ENCODE data around the gene FBL. TPM values are rescaled to one million over a fixed set of nuclear protein-coding genes. Genes with fewer than 3 reads are reported as not detected.

The FBL gene
- total and polyA plus RNA-seq, 2 donors (not counting 1 experiment from before 2014, with no cell fraction given), result 253 to 376 TPM

DNA sequence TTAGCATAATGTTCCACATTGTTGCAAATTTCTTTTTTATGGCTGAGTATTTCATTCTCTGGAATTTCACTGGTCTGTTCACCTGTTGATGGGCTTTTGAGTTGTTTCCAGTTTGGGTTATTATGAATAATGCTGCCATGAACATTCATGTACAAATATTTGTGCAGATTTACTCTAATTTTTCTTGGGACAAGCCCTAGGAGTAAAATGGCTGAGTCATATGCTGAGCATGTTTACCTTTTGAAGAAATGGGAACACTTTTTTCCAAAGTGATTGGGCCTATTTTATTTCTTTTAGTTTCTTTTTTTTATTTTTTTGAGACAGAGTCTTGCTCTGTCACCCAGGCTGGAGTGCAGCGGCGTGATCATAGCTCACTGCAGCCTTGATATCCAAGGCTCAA, 4.7 kb upstream of the FBL start:
- Mint-ChIP-seq H3K27ac (no peak overlapping the region), H3K4me3 (no peak overlapping the region), H3K27me3 (peaks cover 19% of the 10 kb centered on the region), H3K9me3 (ENCODE audit: insufficient read depth) (no peaks in the 10 kb centered on the region), H3K4me1 (peaks cover 13% of the 10 kb centered on the region)
- intact Hi-C loops (cut with micrococcal nuclease), result no loop called here
- TF ChIP-seq, protein P1, sequence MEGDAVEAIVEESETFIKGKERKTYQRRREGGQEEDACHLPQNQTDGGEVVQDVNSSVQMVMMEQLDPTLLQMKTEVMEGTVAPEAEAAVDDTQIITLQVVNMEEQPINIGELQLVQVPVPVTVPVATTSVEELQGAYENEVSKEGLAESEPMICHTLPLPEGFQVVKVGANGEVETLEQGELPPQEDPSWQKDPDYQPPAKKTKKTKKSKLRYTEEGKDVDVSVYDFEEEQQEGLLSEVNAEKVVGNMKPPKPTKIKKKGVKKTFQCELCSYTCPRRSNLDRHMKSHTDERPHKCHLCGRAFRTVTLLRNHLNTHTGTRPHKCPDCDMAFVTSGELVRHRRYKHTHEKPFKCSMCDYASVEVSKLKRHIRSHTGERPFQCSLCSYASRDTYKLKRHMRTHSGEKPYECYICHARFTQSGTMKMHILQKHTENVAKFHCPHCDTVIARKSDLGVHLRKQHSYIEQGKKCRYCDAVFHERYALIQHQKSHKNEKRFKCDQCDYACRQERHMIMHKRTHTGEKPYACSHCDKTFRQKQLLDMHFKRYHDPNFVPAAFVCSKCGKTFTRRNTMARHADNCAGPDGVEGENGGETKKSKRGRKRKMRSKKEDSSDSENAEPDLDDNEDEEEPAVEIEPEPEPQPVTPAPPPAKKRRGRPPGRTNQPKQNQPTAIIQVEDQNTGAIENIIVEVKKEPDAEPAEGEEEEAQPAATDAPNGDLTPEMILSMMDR (IDR thresholded peaks at IDR 0.05), result no peak
- no peak for TF ChIP-seq EZH2 (IDR thresholded peaks at IDR 0.05; ENCODE audit: borderline replicate concordance, insufficient read depth, low read depth, low read length, poor library complexity, severe bottlenecking)
- H3K79me2 ChIP-seq (ENCODE audit: control insufficient read depth, insufficient read depth, low read length), result peaks cover 3% of the 10 kb centered on the region
- H2AFZ ChIP-seq (ENCODE audit: insufficient read depth, low read depth, low read length, poor library complexity, severe bottlenecking), result no peak overlapping the region
- H3K4me1 ChIP-seq (ENCODE audit: control insufficient read depth in 2 of 2, insufficient read depth in 2 of 2, low read length in 2 of 2), result peaks cover 4 to 8% of the 10 kb centered on the region in 2 donors
- DNase-seq (no peak), ATAC-seq (ENCODE audit: low read depth) (no peak)
- H3K27ac ChIP-seq (ENCODE audit: low read length in 2 of 2), result no peak overlapping the region
- H3K36me3 ChIP-seq (replicated peaks in 1 of 2; ENCODE audit: control extremely low read depth in 1 of 2, control insufficient read depth in 1 of 2, extremely low read depth in 1 of 2, insufficient read depth in 2 of 2, low read length in 1 of 2), result no peaks in the 10 kb centered on the region
- no peak overlapping the region for H3K4me3 ChIP-seq (ENCODE audit: control extremely low read depth in 1 of 5, extremely low read depth in 1 of 5, insufficient read depth in 1 of 5, low read depth in 2 of 5, low read length in 4 of 5)
- CTCF ChIA-PET, result no interaction called here
- H4K20me1 ChIP-seq (ENCODE audit: control insufficient read depth, insufficient read depth, low read length, poor library complexity, severe bottlenecking), result no peaks in the 10 kb centered on the region
- H3K9ac ChIP-seq (ENCODE audit: low read length), result no peak overlapping the region
- peaks cover 0 to 8% (median 0%) of the 10 kb centered on the region in 4 experiments for H3K27me3 ChIP-seq (replicated peaks in 1 of 4; ENCODE audit: control extremely low read depth in 1 of 4, control insufficient read depth in 3 of 4, insufficient read depth in 4 of 4, low read length in 3 of 4)
- WGBS (ENCODE audit: insufficient coverage), result 56% methylated on average over 2 of the region's 2 CpGs
- no peaks in the 10 kb centered on the region for H3K9me3 ChIP-seq (ENCODE audit: control extremely low read depth in 1 of 3, control insufficient read depth in 2 of 3, insufficient read depth in 1 of 3, low read length in 2 of 3)
- no peak overlapping the region for H3K4me2 ChIP-seq (replicated peaks; ENCODE audit: low read depth, low read length, poor library complexity, severe bottlenecking)
- POLR2A ChIA-PET, result no interaction called here

DNA sequence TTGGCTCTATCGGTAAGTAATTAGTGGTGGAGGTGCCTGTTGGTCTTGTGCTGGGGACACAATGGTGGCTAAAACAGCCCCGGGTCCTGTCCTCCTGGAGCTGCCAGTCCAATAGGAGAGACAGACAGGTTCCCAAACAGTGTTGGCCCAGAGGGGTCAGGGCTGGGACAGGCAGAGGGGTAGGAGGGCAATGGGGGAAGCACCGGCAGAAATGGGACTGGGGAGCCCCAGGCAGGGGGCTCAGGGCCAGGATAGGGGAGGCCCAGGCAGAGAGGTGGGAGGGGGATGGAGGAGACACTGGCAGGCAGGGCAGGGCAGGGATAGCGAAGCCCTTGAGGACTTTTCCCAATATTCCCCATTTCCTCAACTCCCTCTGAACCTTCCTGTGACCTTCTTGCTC, 2.2 kb upstream of the FBL start:
- intact Hi-C loops (cut with micrococcal nuclease), result no loop called here
- POLR2A ChIA-PET, result no interaction called here
- no peak overlapping the region for H3K4me3 Mint-ChIP-seq

More for the DNA sequence above, 2.2 kb upstream of the FBL start:
- H2AFZ ChIP-seq (ENCODE audit: insufficient read depth, low read depth, low read length, poor library complexity, severe bottlenecking), result no peak overlapping the region
- no peaks in the 10 kb centered on the region for H3K9me3 ChIP-seq (ENCODE audit: control extremely low read depth in 1 of 3, control insufficient read depth in 2 of 3, insufficient read depth in 1 of 3, low read length in 2 of 3)
- H3K4me1 ChIP-seq (ENCODE audit: control insufficient read depth in 2 of 2, insufficient read depth in 2 of 2, low read length in 2 of 2), result peaks cover 19 to 28% of the 10 kb centered on the region in 2 donors
- CTCF ChIA-PET, result interaction anchor here (6.2 kb wide), 1 partner anchor 122 kb away, joined by 43 read pairs; the partner anchor contains the start of gene PSMC4
- TF ChIP-seq, protein P1 (IDR thresholded peaks at IDR 0.05), result no peak
- TF ChIP-seq EZH2 (IDR thresholded peaks at IDR 0.05; ENCODE audit: borderline replicate concordance, insufficient read depth, low read depth, low read length, poor library complexity, severe bottlenecking), result no peak
- Mint-ChIP-seq H3K4me1 (peaks cover 35% of the 10 kb centered on the region), H3K27me3 (peaks cover 9% of the 10 kb centered on the region), H3K27ac (no peak overlapping the region), H3K9me3 (ENCODE audit: insufficient read depth) (no peaks in the 10 kb centered on the region)
- H3K79me2 ChIP-seq (ENCODE audit: control insufficient read depth, insufficient read depth, low read length), result peaks cover 28% of the 10 kb centered on the region
- peaks cover 21% of the 10 kb centered on the region for H4K20me1 ChIP-seq (ENCODE audit: control insufficient read depth, insufficient read depth, low read length, poor library complexity, severe bottlenecking)
- 90% methylated on average over 2 of the region's 4 CpGs for WGBS (ENCODE audit: insufficient coverage)
- ATAC-seq (ENCODE audit: low read depth), result no peak
- DNase-seq, result no peak
- H3K4me3 ChIP-seq (ENCODE audit: control extremely low read depth in 1 of 5, extremely low read depth in 1 of 5, insufficient read depth in 1 of 5, low read depth in 2 of 5, low read length in 4 of 5), result no peak overlapping the region
- no peak overlapping the region for H3K9ac ChIP-seq (ENCODE audit: low read length)
- no peaks in the 10 kb centered on the region for H3K36me3 ChIP-seq (replicated peaks in 1 of 2; ENCODE audit: control extremely low read depth in 1 of 2, control insufficient read depth in 1 of 2, extremely low read depth in 1 of 2, insufficient read depth in 2 of 2, low read length in 1 of 2)
- H3K4me2 ChIP-seq (replicated peaks; ENCODE audit: low read depth, low read length, poor library complexity, severe bottlenecking), result no peak overlapping the region
- H3K27ac ChIP-seq (ENCODE audit: low read length in 2 of 2), result no peak overlapping the region
- peaks cover 0 to 4% (median 0%) of the 10 kb centered on the region in 4 experiments for H3K27me3 ChIP-seq (replicated peaks in 1 of 4; ENCODE audit: control extremely low read depth in 1 of 4, control insufficient read depth in 3 of 4, insufficient read depth in 4 of 4, low read length in 3 of 4)

Data from B cell (primary cell).